Karpas-422 (cell line): ENCODE data around the gene PCNX1. TPM values are rescaled to one million over a fixed set of nuclear protein-coding genes. Genes with fewer than 3 reads are reported as not detected.
"Not testable (repeated sequence)": the region's sequence is repeated elsewhere in the genome, so short reads cannot be mapped to it uniquely, and the experiment has no call there.

ENCODE experiments used
- DNase-seq: peaks from one replicate; pipeline ENCODE4 v3.0.0-alpha.2; 2015
- H2AFZ ChIP-seq: fragments of 200-600 bp; sonication (generic); 2 replicates; pipeline ENCODE4 v1.6.1; 2014; ENCODE audit warnings: antibody characterized with exemption, low read length, mixed read lengths
- H3K27ac ChIP-seq: fragments of 200-600 bp; sonication (generic); 2 replicates; pipeline ENCODE4 v1.5.1; 2014; ENCODE audit warnings: mild to moderate bottlenecking, low read length, moderate library complexity
- H3K27me3 ChIP-seq: fragments of 200-600 bp; sonication (generic); 2 replicates; pipeline ENCODE4 v1.6.1; 2014; ENCODE audit warnings: low read length, mixed read lengths
- H3K36me3 ChIP-seq: fragments of 200-600 bp; sonication (generic); 2 replicates; pipeline ENCODE4 v1.6.1; 2014; ENCODE audit warnings: low read length, mixed read lengths; ENCODE audit not compliant: insufficient read depth
- H3K4me1 ChIP-seq: fragments of 200-600 bp; sonication (generic); 2 replicates; pipeline ENCODE4 v1.6.1; 2014; ENCODE audit warnings: mild to moderate bottlenecking, low read length, mixed read lengths
- H3K4me2 ChIP-seq: fragments of 200-600 bp; sonication (generic); 2 replicates; pipeline ENCODE4 v1.6.1; 2014; ENCODE audit warnings: low read length, low read depth, mild to moderate bottlenecking; ENCODE audit not compliant: poor library complexity, severe bottlenecking
- H3K4me3 ChIP-seq: fragments of 200-600 bp; sonication (generic); 2 replicates; pipeline ENCODE4 v1.5.1; 2014; ENCODE audit warnings: mild to moderate bottlenecking, antibody characterized with exemption, low read length, mixed read lengths
- H3K79me2 ChIP-seq: fragments of 200-600 bp; sonication (generic); 2 replicates; pipeline ENCODE4 v1.6.1; 2014; ENCODE audit warnings: mild to moderate bottlenecking, low read length, mixed read lengths
- H3K9ac ChIP-seq: fragments of 200-600 bp; sonication (generic); 2 replicates; pipeline ENCODE4 v1.6.0; 2014; ENCODE audit warnings: low read length
- H3K9me2 ChIP-seq: fragments of 200-600 bp; sonication (generic), shearing (Covaris generic); replicated peaks from 2 replicates; pipeline ENCODE4 v1.6.0; 2014; ENCODE audit warnings: mild to moderate bottlenecking, low read length, moderate library complexity; ENCODE audit not compliant: insufficient read depth
- H3K9me3 ChIP-seq: fragments of 300-700, 200-600 bp; sonication (generic); 2 replicates; pipeline ENCODE4 v1.6.1; 2014; ENCODE audit warnings: low read length, mixed read lengths
- H4K20me1 ChIP-seq: fragments of 200-600 bp; sonication (generic); 2 replicates; pipeline ENCODE4 v1.6.1; 2014; ENCODE audit warnings: mild to moderate bottlenecking, antibody characterized with exemption, low read length, low read depth; ENCODE audit not compliant: insufficient read depth
- total RNA-seq: library from RNA; depleted of rRNA; stranded (reverse); fragments of >200 nt; shearing (Covaris generic); gene quantifications from 2 replicates; pipeline ENCODE4 v1.2.3, GENCODE V29; 2014; ENCODE audit warnings: low replicate concordance

PCNX1 gene
- total RNA-seq, 1 experiment from 2014 or later = 58.7 TPM

DNA sequence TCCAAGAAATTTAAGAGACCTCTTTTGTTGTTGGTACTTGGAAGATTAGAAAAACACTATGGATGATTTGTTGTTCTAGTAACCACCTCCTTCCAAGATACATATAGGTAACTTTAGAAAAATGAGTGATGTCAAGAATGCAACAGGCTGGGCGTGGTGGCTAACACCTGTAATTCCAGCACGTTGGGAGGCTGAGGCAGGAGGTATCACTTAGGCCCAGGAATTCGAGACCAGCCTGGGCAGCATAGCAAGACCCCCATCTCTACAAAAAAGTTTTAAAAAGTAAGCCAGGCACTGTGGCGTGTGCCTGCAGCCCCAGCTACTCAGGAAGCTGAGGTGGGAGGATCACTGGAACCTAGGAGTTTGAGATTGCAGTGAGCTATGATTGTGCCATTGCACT lies 97.8 kb downstream of the PCNX1 start:
- no peak overlapping the region for H3K4me2 ChIP-seq
- no peaks in the 10 kb centered on the region for H3K27me3 ChIP-seq
- no peak overlapping the region for H3K4me3 ChIP-seq
- DNase-seq = no peak
- H2AFZ ChIP-seq = no peak overlapping the region
- no peaks in the 10 kb centered on the region for H3K36me3 ChIP-seq
- H3K9ac ChIP-seq = no peak overlapping the region
- H3K4me1 ChIP-seq = peaks cover 18% of the 10 kb centered on the region
- no peaks in the 10 kb centered on the region for H4K20me1 ChIP-seq
- peaks cover 28% of the 10 kb centered on the region for H3K79me2 ChIP-seq
- no peaks in the 10 kb centered on the region for H3K9me3 ChIP-seq
- H3K27ac ChIP-seq = no peak overlapping the region
- no peaks in the 10 kb centered on the region for H3K9me2 ChIP-seq

DNA sequence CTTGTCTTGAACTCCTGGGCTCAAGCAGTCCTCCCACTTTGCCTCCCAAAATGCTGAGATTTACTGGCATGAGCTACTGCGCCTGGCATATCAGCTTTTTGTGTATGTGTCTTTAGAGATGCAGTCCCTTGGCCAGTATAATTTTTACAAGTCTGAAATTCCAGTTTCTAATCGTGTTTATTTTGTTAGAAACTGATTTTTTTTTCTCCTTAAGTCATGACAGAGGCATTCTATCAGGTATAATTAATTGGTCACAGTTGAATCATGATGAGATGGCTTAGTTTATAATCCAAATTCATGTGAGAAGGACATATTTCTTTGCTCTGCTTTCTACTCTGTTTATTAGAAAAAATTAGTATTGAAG lies 98.9 kb downstream of the PCNX1 start:
- peaks cover 18% of the 10 kb centered on the region for H3K4me1 ChIP-seq
- H2AFZ ChIP-seq = no peak overlapping the region
- no peak for DNase-seq
- H3K9me2 ChIP-seq = no peaks in the 10 kb centered on the region
- no peak overlapping the region for H3K4me3 ChIP-seq
- no peak overlapping the region for H3K4me2 ChIP-seq
- no peaks in the 10 kb centered on the region for H3K9me3 ChIP-seq
- H3K36me3 ChIP-seq = no peaks in the 10 kb centered on the region
- peaks cover 26% of the 10 kb centered on the region for H3K79me2 ChIP-seq
- no peak overlapping the region for H3K27ac ChIP-seq
- no peak overlapping the region for H3K9ac ChIP-seq
- no peaks in the 10 kb centered on the region for H3K27me3 ChIP-seq
- no peaks in the 10 kb centered on the region for H4K20me1 ChIP-seq

DNA sequence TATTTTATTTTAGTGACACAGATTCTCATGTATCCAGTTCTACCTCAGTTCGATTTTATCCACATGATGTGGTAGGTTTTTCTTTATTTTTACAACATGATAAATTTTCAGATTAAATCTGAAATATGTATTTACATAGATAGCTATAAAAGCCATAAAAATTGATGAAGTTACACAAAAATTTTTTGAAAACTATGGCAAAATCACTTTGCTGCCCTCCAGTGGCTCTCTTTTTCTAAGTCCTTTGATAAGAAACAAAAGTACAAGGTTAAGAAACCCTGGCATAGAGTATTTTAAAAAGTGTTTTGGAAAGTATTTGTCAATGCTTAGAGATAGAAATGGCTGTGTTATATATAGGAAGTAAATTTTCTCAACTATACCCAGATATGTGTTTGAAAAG lies 104.2 kb downstream of the PCNX1 start:
- Histone ChIP-seq H3K4me3 (no peak overlapping the region), H4K20me1 (no peaks in the 10 kb centered on the region), H3K4me2 (no peak overlapping the region), H2AFZ (no peak overlapping the region; the same call in 1 of the 2 replicates), H3K9me2 (no peaks in the 10 kb centered on the region), H3K79me2 (0 out of 2 replicates have a peak, but pooled peaks cover 10% of the 10 kb centered on the region), H3K27ac (no peak overlapping the region), H3K4me1 (peaks cover 10% of the 10 kb centered on the region), H3K9ac (no peak overlapping the region), H3K9me3 (no peaks in the 10 kb centered on the region), H3K27me3 (no peaks in the 10 kb centered on the region), H3K36me3 (peaks cover 4% of the 10 kb centered on the region; the same call in 1 of the 2 replicates)
- no peak for DNase-seq

DNA sequence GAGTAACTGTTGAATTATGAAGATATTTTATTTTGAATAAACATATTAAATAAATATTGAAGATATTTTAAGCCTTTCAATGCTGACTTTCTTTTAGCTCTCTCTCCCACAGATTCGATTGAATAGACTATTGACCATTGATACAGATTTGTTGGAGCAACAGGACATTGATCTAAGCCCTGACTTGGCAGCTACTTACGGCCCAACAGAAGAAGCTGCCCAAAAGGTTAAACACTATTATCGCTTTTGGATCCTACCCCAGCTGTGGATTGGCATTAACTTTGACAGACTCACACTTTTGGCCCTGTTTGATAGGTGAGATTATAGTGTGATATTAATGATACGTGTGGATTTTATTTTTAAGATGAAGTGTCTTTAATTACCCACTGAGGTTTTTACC lies 105.6 kb downstream of the PCNX1 start:
- Histone ChIP-seq H3K9me2 (no peaks in the 10 kb centered on the region), H2AFZ (no peak overlapping the region), H3K27me3 (no peaks in the 10 kb centered on the region), H3K9me3 (no peaks in the 10 kb centered on the region), H4K20me1 (no peaks in the 10 kb centered on the region), H3K27ac (no peak overlapping the region), H3K9ac (no peak overlapping the region), H3K4me2 (no peak overlapping the region), H3K4me3 (no peak overlapping the region), H3K36me3 (peaks cover 4% of the 10 kb centered on the region; the same call in 1 of the 2 replicates), H3K4me1 (peaks cover 4% of the 10 kb centered on the region), H3K79me2 (0 out of 2 replicates have a peak, but pooled peaks cover 3% of the 10 kb centered on the region)
- no peak for DNase-seq

DNA sequence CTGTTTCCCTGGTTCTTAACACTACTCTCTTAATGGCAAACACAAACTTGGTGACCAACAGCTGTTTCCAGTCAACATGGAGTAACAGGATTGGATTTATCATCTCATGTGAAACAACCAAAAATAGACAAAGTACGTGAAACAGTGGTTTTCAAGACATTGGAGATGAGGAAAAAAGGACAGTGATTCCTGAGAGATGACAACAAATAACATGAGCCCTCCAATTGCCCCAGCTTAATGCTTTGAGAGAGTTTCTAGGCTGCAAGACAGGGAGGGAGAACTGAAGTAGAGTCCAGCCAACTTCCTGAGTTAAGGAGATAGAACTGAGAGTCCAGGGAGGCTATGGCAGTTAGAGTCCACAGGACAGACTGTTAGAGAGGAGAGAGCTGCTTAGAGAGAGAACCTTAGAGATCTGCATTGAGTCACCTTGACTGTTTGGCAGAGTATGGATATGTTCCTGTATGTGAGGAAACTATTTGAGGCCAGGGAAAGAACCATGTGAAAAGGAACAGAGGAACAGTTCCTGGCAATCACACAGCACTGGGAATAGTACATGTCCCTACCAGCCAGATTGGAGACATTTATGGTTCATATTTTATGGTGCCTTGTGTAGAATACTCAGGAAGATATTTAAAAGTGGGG lies 106.4 kb downstream of the PCNX1 start:
- no peaks in the 10 kb centered on the region for H3K27me3 ChIP-seq
- H3K4me3 ChIP-seq = no peak overlapping the region
- no peak overlapping the region for H2AFZ ChIP-seq
- no peak for DNase-seq
- H3K27ac ChIP-seq = no peak overlapping the region
- H3K4me2 ChIP-seq = no peak overlapping the region
- H3K4me1 ChIP-seq = peaks cover 3% of the 10 kb centered on the region; the same call in 1 of the 2 replicates
- H3K9me3 ChIP-seq = no peaks in the 10 kb centered on the region
- H3K79me2 ChIP-seq = no peaks in the 10 kb centered on the region
- no peak overlapping the region for H3K9ac ChIP-seq
- no peaks in the 10 kb centered on the region for H4K20me1 ChIP-seq
- no peaks in the 10 kb centered on the region for H3K9me2 ChIP-seq
- H3K36me3 ChIP-seq = peaks cover 4% of the 10 kb centered on the region; the same call in 1 of the 2 replicates

DNA sequence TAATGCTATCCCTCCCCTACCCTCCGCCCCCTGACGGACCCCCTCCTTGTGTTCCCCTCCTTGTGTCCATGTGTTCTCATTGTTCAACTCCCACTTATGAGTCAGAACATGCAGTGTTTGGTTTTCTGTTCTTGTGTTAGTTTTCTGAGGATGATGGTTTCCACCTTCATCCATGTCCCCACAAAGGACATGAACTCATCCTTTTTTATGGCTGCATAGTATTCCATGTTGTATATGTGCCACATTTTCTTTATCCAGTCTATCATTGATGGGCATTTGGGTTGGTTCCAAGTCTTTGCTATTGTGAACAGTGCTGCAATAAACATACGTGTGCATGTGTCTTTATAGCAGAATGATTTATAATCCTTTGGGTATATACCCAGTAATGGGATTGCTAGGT lies 112.7 kb downstream of the PCNX1 start:
- not testable (repeated sequence) for H3K9ac ChIP-seq, H4K20me1 ChIP-seq, H3K9me2 ChIP-seq, H3K4me3 ChIP-seq, H2AFZ ChIP-seq, H3K4me2 ChIP-seq, H3K27ac ChIP-seq, H3K79me2 ChIP-seq, H3K9me3 ChIP-seq, H3K27me3 ChIP-seq, H3K4me1 ChIP-seq, DNase-seq, H3K36me3 ChIP-seq

DNA sequence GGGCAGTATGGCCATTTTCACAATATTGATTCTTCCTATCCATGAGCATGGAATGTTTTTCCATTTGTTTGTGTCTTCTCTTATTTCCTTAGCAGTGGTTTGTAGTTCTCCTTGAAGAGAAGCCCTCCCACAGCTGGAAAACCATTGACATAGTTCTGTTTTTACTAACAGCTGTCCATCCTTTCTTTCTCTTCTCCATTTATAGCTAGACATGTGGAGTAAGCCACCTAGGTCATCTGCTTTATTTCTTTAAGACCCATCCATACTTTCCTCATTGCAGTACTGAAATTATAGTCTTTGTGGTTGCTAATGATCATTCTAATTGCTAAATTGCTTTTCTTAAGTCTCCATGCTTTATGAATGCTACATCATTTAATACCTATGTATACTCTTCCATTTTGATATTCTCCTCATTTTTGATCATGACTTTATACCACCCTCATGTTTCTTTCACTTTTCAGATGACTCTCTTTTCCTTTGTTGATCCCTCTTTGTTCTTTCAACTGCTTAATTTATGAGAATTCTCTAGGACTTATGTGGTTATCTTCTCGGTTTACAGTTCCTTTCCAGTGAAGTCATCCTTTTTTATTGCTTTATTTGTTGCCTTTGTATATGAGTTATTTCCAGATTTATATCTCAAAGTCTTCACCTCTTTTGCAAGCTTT lies 114.2 kb downstream of the PCNX1 start:
- H3K27me3 ChIP-seq = no peaks in the 10 kb centered on the region
- no peak for DNase-seq

DNA sequence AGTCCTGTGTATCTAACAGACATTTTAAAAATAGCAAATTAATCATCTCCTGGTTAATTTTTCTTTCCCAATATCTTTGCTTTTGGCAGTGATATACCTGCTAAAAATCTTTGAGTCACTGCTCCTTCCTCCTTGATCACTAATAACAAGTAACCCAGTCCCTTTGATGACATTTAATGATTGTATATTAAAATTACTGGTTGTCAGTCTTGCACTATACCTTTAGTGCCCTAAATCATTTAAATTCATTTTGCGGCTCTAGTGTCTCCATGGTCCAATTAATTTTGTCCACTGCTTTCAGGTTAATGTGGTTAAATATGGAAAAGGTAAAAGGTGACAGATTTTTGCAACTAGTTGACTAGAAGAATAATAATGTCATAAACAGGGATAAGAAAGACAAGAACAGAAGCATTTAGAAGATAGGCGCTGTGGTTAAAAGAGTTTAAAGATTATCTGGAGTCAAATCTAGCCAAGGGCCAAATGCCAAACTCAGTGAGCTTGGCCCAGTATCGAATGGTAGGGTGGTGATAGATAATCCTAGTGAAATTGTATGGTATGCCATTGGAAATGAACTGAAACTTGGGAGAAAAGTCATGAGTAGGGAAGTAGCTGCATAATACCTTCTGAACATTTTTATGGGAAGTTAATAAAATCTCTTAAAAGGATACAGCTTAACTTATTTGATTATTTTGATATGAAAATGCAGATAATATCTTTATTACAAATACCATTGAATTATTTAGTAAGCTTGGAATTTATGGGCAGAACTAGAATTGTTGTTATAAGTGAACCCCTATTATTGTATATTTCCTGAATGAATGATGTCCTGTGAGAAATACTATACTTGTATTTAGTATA lies 115.0 kb downstream of the PCNX1 start:
- no peaks in the 10 kb centered on the region for H3K9me2 ChIP-seq
- no peak overlapping the region for H3K4me2 ChIP-seq
- no peak overlapping the region for H2AFZ ChIP-seq
- no peak overlapping the region for H3K4me3 ChIP-seq
- H3K9ac ChIP-seq = no peak overlapping the region
- no peak for DNase-seq
- H4K20me1 ChIP-seq = no peaks in the 10 kb centered on the region
- H3K36me3 ChIP-seq = no peaks in the 10 kb centered on the region
- no peak overlapping the region for H3K27ac ChIP-seq
- H3K9me3 ChIP-seq = no peaks in the 10 kb centered on the region
- H3K79me2 ChIP-seq = 0 out of 2 replicates have a peak, but pooled peaks cover 8% of the 10 kb centered on the region
- no peaks in the 10 kb centered on the region for H3K27me3 ChIP-seq
- 0 out of 2 replicates have a peak, but pooled peaks cover 3% of the 10 kb centered on the region for H3K4me1 ChIP-seq

More for the DNA sequence above, 114.2 kb downstream of the PCNX1 start:
- 0 out of 2 replicates have a peak, but pooled peaks cover 8% of the 10 kb centered on the region for H3K79me2 ChIP-seq
- H3K4me3 ChIP-seq = no peak overlapping the region
- no peak overlapping the region for H2AFZ ChIP-seq
- H3K27ac ChIP-seq = no peak overlapping the region
- H3K4me1 ChIP-seq = 0 out of 2 replicates have a peak, but pooled peaks cover 3% of the 10 kb centered on the region
- no peaks in the 10 kb centered on the region for H3K36me3 ChIP-seq
- H3K9me3 ChIP-seq = no peaks in the 10 kb centered on the region
- no peaks in the 10 kb centered on the region for H3K9me2 ChIP-seq
- no peak overlapping the region for H3K4me2 ChIP-seq
- H4K20me1 ChIP-seq = no peaks in the 10 kb centered on the region
- H3K9ac ChIP-seq = no peak overlapping the region
